WERI-Rb-1 (cell line): ENCODE results near the gene SH3GL3.

ENCODE experiments used
- DNase-seq: peaks from one replicate; pipeline ENCODE4 v3.0.0-alpha.2; 2020
- H3K27ac ChIP-seq: fragments of 250-450 bp; sonication (Bioruptor Pico); 2 replicates; pipeline ENCODE4 v1.5.1; 2020; ENCODE audit warnings: mild to moderate bottlenecking, moderate library complexity
- H3K27me3 ChIP-seq: fragments of 250-450 bp; sonication (Bioruptor Pico); 2 replicates; pipeline ENCODE4 v1.5.1; 2021; ENCODE audit warnings: mild to moderate bottlenecking, low read depth, moderate library complexity; ENCODE audit not compliant: insufficient read depth, severe bottlenecking
- H3K36me3 ChIP-seq: fragments of 250-450 bp; sonication (Bioruptor Pico); 2 replicates; pipeline ENCODE4 v1.5.1; 2020; ENCODE audit warnings: mild to moderate bottlenecking, moderate library complexity
- H3K4me3 ChIP-seq: 2 replicates; pipeline ENCODE4 v1.5.1; 2011; ENCODE audit warnings: low read depth, mild to moderate bottlenecking, control low read depth, low read length
- H3K9me3 ChIP-seq: fragments of 250-450 bp; sonication (Bioruptor Pico); 2 replicates; pipeline ENCODE4 v1.5.1; 2021; ENCODE audit warnings: mild to moderate bottlenecking, moderate library complexity; ENCODE audit not compliant: severe bottlenecking
- CTCF ChIP-seq: IDR thresholded peaks from 2 replicates; pipeline ENCODE4 v1.5.1; 2011; ENCODE audit warnings: low read depth, mild to moderate bottlenecking, control low read depth, inconsistent platforms, low read length

The SH3GL3 gene

DNA sequence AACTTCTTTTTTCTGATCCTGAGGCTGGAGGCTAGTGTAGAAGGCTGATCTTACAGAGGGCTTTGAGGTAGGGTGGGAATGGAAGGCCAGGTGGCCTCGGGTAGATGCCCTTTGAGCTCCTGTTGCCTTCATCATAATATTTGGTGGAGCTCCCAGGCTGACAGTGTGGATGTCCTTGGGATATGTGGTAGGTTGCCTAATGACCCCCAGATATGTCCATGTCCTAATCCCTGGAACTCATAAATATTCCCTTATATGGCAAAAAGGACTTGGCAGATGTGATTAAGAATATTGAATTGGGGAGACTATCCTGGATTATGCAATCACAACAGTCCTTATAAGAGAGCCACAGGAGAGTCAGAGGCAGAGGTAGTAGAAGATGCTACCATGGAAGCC is 212.3 kb downstream of the SH3GL3 start:
- no peak for TF ChIP-seq CTCF
- H3K36me3 ChIP-seq, result no peaks in the 10 kb centered on the region
- H3K4me3 ChIP-seq, result no peak overlapping the region
- DNase-seq, result no peak
- no peaks in the 10 kb centered on the region for H3K9me3 ChIP-seq
- H3K27me3 ChIP-seq, result peaks cover 16% of the 10 kb centered on the region
- no peak overlapping the region for H3K27ac ChIP-seq

DNA sequence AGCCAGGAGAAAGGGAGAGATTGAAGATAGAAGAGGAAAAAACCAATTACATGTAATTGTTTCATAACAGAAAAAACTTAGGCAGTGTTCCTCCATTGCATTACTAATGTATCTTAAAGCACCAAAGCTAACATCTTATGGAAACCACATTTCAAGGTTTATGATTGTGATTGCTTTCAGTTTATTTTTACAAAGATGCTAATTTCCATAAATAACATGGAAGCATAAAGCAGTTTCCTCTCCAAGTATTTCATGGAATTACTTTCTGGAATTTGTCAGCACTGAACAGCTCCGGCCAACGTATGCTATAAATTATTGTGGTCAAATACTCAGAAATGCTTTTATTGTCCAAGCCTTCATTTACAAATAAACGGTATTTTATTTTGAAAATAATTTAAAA is 218.3 kb downstream of the SH3GL3 start:
- H3K9me3 ChIP-seq, result no peaks in the 10 kb centered on the region
- no peak overlapping the region for H3K27ac ChIP-seq
- no peak overlapping the region for H3K4me3 ChIP-seq
- TF ChIP-seq CTCF, result no peak
- no peaks in the 10 kb centered on the region for H3K36me3 ChIP-seq
- H3K27me3 ChIP-seq, result peaks cover 8% of the 10 kb centered on the region
- no peak for DNase-seq
